Heart left ventricle (tissue), 16 donors: Measurements from ENCODE around the gene ASAP2. TPM values are rescaled to one million over a fixed set of nuclear protein-coding genes. Genes with fewer than 3 reads are reported as not detected.

Source experiments
- ATAC-seq, 4 donors: fragments of 200-7000 bp; cut with Tn5 transposase; one replicate each; pipeline ENCODE4 v1.9.1; 2020 to 2022; ENCODE audit warnings: moderate library complexity in 4 of 4, mild to moderate bottlenecking in 3 of 4, moderate number of reproducible peaks in 1 of 4
- DNase-seq, 5 donors: peaks; one replicate each; pipeline ENCODE4 v3.0.0-alpha.2; 2020
- H3K27ac ChIP-seq, 12 donors: fragments of 200-600 bp; sonication (generic) in 4 of 12; one replicate each; pipeline versions ENCODE4 v1.5.0 to v1.8.0; 2016 to 2022; ENCODE audit warnings: mild to moderate bottlenecking in 2 of 12
- H3K27me3 ChIP-seq, 9 donors: fragments of 200-600 bp; sonication (generic) in 2 of 9; one replicate each; pipeline versions ENCODE4 v1.5.1 to v1.8.0; 2016 to 2022; ENCODE audit warnings: mild to moderate bottlenecking in 3 of 9
- H3K36me3 ChIP-seq, 9 donors: fragments of 200-600 bp; sonication (generic) in 2 of 9; one replicate each; pipeline versions ENCODE4 v1.5.0 to v1.8.0; 2018 to 2022; ENCODE audit warnings: mild to moderate bottlenecking in 2 of 9
- H3K4me1 ChIP-seq, 12 donors: fragments of 200-600 bp; sonication (generic) in 4 of 12; one replicate each; pipeline versions ENCODE4 v1.5.0 to v1.8.0; 2016 to 2022; ENCODE audit warnings: mild to moderate bottlenecking in 3 of 12
- H3K4me3 ChIP-seq, 12 donors: fragments of 200-600 bp; sonication (generic) in 4 of 12; one replicate each; pipeline versions ENCODE4 v1.5.0 to v1.8.0; 2017 to 2022; ENCODE audit warnings: mild to moderate bottlenecking in 9 of 12, moderate library complexity in 4 of 12
- H3K9me3 ChIP-seq, 12 donors: fragments of 200-600 bp; sonication (generic) in 4 of 12; one replicate each; pipeline versions ENCODE4 v1.5.0 to v1.8.0; 2016 to 2022; ENCODE audit warnings: mild to moderate bottlenecking in 1 of 12
- POLR2A ChIP-seq, 2 donors: fragments of 450-650 bp; IDR thresholded peaks; one replicate each; pipeline ENCODE4 v1.6.1; 2017; ENCODE audit warnings: antibody characterized with exemption in 2 of 2, mild to moderate bottlenecking in 2 of 2, moderate library complexity in 2 of 2
- WGBS, 4 donors: extraction: QIAGEN DNeasy Blood & Tissue Kit in 2 of 4; methylation state at CpG; one replicate each; pipeline versions ENCODE4 v1.1.5 to v1.1.7; 2013 to 2018; 5-methylcytosine and 5-hydroxymethylcytosine counted together
- intact Hi-C, 10 donors: fragments of 100-400 bp; cut with DNase I; formaldehyde crosslinking; loops; one replicate each; pipeline versions ENCODE4 v1.11.1 to v1.14.2; 2022
- polyA plus RNA-seq, 2 donors: library from polyadenylated mRNA; stranded (reverse); fragments of 200-250 nt; gene quantifications; one replicate each; pipeline ENCODE4 v1.2.3, GENCODE V29; 2013
- total RNA-seq, 9 donors: library from RNA; depleted of rRNA in 2 of 9; stranded (reverse); fragments of >200 nt in 2 of 9; fragmentation: NEBNext Ultra II Directional in 3 of 9; extraction: Animal tissue kit (Norgen Biotek cat#: 25700) in 3 of 9; gene quantifications; one replicate each; pipeline versions ENCODE4 v1.1.0 to v1.2.4, GENCODE V29; 2016 to 2023
- TF ChIP-seq, protein P1 (sequence below), 12 donors: fragments of 200-600 bp; sonication (generic) in 4 of 12; IDR thresholded peaks; one replicate each; pipeline versions ENCODE4 v1.5.0 to v1.8.0; 2018 to 2022; ENCODE audit warnings: antibody characterized with exemption in 12 of 12, mild to moderate bottlenecking in 5 of 12
- donor health status: ischemic (EF 13 %, LVEDD 7.1; RV severe dilation, severe dysfunction).
- donor health status: healthy with polysubstance abuse.
- donor health status: DM: no; HTN: yes; CAD: no.
- donor health status: DM: no; HTN: no; CAD: no.
- donor health status: ischemic (EF 25% LVEDD 6.9; RV normal size, moderate dysfunction).
- donor health status: ischemic (EF 25% LVEDD 5.7; RV mildly dilated, moderate dysfunction).
- donor health status: healthy.
- donor health status: DM: yes; HTN: yes; CAD: no.
- donor health status: ischemic (EF 35%, LVEDD 5.7; RV mildly dilated, moderate dysfunction).
- donor health status: nonischemic (EF 11% LVEDD 7.7; RV severe dilation, severe dysfunction).
- donor health status: DM: yes; HTN: yes; CAD: no.
- donor health status: PGD.
- donor health status: ischemic (EF 29% LVEDD 5.4; RV normal size, mild dysfunction).
- donor health status: nonischemic (EF 23%, LVEDD 6.1; RV moderate dilation, normal function).

The ASAP2 gene
- total and polyA plus RNA-seq, 11 donors: 6.7 to 17.0 (median 11.9) TPM

DNA sequence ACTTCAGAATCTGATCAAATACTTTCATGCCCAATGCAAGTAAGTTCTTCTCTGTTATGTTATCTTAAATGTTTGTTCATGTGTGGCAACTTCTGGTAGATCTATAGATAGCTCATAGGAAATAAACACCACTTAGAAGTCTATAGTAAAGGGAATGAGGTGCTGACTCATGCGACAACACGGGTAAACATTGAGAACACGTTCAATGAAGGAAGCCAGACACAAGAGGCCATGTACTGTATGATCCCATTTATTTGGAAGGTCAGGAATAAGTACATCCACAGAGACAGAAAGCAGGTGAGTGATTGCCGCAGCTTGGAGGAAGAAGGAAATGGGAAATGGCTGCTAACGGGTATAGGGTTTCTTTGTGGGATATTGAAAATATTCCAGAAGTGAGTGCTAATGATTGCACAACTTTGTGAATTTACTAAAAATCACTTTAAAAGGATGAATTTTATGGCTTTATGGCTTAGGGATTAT is 121.3 kb downstream of the ASAP2 start:
- H3K27me3 ChIP-seq: no peaks in the 10 kb centered on the region
- H3K9me3 ChIP-seq: no peaks in the 10 kb centered on the region
- H3K4me1 ChIP-seq: peaks cover 0 to 55% (median 29%) of the 10 kb centered on the region in 12 donors
- H3K36me3 ChIP-seq: peaks cover 0 to 61% (median 27%) of the 10 kb centered on the region in 9 donors
- intact Hi-C loops: loop anchor here in 1 of 10 donors (10.0 kb wide), 1 partner anchor 63 kb away; no protein-coding TSS in a partner anchor
- WGBS, 4 donors: 66 to 82% (median 76%) methylated on average over 5 of the region's 5 CpGs
- DNase-seq (no peak), ATAC-seq (no peak)
- no peak overlapping the region for H3K27ac ChIP-seq
- no peak overlapping the region for H3K4me3 ChIP-seq
- no peak for TF ChIP-seq POLR2A (IDR thresholded peaks at IDR 0.05)
- TF ChIP-seq, protein P1, sequence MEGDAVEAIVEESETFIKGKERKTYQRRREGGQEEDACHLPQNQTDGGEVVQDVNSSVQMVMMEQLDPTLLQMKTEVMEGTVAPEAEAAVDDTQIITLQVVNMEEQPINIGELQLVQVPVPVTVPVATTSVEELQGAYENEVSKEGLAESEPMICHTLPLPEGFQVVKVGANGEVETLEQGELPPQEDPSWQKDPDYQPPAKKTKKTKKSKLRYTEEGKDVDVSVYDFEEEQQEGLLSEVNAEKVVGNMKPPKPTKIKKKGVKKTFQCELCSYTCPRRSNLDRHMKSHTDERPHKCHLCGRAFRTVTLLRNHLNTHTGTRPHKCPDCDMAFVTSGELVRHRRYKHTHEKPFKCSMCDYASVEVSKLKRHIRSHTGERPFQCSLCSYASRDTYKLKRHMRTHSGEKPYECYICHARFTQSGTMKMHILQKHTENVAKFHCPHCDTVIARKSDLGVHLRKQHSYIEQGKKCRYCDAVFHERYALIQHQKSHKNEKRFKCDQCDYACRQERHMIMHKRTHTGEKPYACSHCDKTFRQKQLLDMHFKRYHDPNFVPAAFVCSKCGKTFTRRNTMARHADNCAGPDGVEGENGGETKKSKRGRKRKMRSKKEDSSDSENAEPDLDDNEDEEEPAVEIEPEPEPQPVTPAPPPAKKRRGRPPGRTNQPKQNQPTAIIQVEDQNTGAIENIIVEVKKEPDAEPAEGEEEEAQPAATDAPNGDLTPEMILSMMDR (IDR thresholded peaks at IDR 0.05): no peak

DNA sequence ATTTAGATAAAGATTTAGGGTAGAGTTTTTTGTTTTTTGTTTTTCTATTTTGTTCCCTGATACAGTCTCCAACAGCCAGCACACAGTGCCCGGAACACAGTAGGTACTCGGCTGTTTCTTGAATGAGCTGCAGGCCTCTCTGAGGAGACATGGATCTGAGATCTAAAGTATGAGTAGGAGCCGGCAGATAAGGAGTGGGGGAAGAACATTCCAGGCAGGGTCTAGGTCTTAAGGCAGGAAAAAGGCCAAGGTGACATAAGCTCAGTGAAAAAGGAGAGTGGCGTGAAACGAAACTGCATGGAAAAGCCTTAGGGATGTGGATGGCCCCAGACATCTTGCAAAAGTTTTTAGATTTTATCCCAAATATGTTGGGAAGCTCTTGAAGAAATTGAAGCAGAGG is 122.3 kb downstream of the ASAP2 start:
- TF ChIP-seq, protein P1 (IDR thresholded peaks at IDR 0.05): no peak
- no peak for TF ChIP-seq POLR2A (IDR thresholded peaks at IDR 0.05)
- intact Hi-C loops: loop anchor here in 1 of 10 donors (10.0 kb wide), 1 partner anchor 64 kb away; no protein-coding TSS in a partner anchor
- Histone ChIP-seq H3K4me1 (peaks cover 0 to 62% (median 32%) of the 10 kb centered on the region in 12 donors), H3K9me3 (no peaks in the 10 kb centered on the region), H3K36me3 (peaks cover 0 to 51% (median 19%) of the 10 kb centered on the region in 9 donors), H3K27me3 (no peaks in the 10 kb centered on the region), H3K27ac (peak overlapping the region in 1 of 12 donors; percentile 6), H3K4me3 (no peak overlapping the region)
- WGBS, 4 donors: 72 to 84% (median 76%) methylated on average over 5 of the region's 5 CpGs
- no peak for DNase-seq
- no peak for ATAC-seq

DNA sequence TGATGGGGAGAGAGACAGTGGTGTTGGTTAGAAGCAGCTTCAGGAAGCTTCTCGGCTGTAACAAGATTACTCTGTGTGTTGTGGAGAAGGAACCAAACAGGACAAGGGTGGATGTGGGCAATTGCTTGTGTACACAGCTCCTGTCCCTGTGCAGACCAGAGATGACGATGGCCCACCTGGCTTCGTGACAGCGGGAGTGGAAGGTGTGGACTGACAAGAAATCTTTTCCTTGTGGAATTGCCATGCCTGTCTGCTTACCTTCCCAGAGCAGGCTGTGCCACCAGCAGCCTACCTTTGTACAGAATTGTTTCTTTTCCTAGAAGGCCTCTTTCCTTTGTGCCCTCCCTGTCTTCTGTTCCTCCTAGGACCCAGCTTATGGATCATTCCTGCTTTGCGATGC is 122.9 kb downstream of the ASAP2 start:
- intact Hi-C loops: loop anchor here in 1 of 10 donors (10.0 kb wide), 1 partner anchor 65 kb away; no protein-coding TSS in a partner anchor
- DNase-seq (no peak), ATAC-seq (no peak)
- H3K4me3 ChIP-seq: no peak overlapping the region
- WGBS, 4 donors: 84 to 93% (median 90%) methylated on average over 5 of the region's 5 CpGs
- TF ChIP-seq, protein P1 (IDR thresholded peaks at IDR 0.05): no peak
- H3K36me3 ChIP-seq: peaks cover 0 to 46% (median 14%) of the 10 kb centered on the region in 9 donors
- H3K27ac ChIP-seq: peak overlapping the region in 3 of 12 donors; percentile 6 to 46 (median 13)
- H3K27me3 ChIP-seq: no peaks in the 10 kb centered on the region
- H3K4me1 ChIP-seq: peaks cover 0 to 64% (median 32%) of the 10 kb centered on the region in 12 donors
- H3K9me3 ChIP-seq: no peaks in the 10 kb centered on the region

DNA sequence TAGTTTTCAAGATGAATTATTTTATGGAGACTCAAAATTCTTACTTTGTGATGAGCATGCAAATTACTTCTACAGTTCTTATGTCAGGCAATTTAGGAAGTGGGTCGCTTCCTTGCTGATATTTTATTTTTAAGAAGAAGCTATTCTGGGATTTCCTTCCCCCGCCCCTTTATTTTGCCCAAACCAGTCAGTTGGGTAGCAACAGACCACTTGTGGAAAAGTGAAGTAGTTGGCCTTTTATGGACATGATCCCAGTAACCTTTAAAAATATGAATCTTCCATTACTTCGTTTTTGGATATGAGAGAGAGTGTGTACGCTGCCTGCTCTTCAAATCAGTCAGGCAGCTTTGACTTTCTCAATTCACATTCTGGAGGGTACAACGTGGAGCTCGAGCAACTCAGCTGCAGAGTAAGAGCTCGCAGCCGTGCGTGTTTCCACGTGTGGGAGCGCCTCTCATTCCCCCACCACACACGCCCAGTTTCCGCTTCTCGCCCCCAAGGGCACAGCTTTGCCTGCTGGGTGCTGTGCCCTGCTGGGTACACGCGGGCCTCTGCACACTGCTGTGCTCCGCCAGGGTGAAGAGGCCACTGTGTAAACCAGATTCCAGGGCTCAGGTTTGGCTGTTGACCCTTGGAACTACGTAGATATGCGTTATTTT is 124.1 kb downstream of the ASAP2 start:
- TF ChIP-seq, protein P1 (IDR thresholded peaks at IDR 0.05): no peak
- TF ChIP-seq POLR2A (IDR thresholded peaks at IDR 0.05): no peak
- Histone ChIP-seq H3K27me3 (no peaks in the 10 kb centered on the region), H3K4me1 (peaks cover 0 to 64% (median 32%) of the 10 kb centered on the region in 12 donors), H3K27ac (peak overlapping the region in 7 of 12 donors; percentile 5 to 55 (median 12)), H3K4me3 (no peak overlapping the region), H3K9me3 (no peaks in the 10 kb centered on the region), H3K36me3 (peaks cover 0 to 47% (median 7%) of the 10 kb centered on the region in 9 donors)
- 64 to 72% (median 72%) methylated on average over 19 of the region's 19 CpGs for WGBS, 4 donors
- peak in 1 of 4 donors; percentile 17 for ATAC-seq
- intact Hi-C loops: loop anchor here in 9 of 10 donors (5.0 to 10.0 kb wide), 7 partner anchors 68 to 446 kb away; partner anchors contain the start of gene ASAP2 (in 4 of the 9)
- no peak for DNase-seq
